HTR-8/SVneo (cell line): ENCODE data around the gene PRKACB.
"Not testable (repeated sequence)": the region's sequence is repeated elsewhere in the genome, so short reads cannot be mapped to it uniquely, and the experiment has no call there.

ENCODE experiments used
- DNase-seq: peaks from one replicate; pipeline ENCODE4 v3.0.0; 2011; ENCODE audit warnings: low spot score, mixed read lengths; ENCODE audit not compliant: insufficient read length
- FAIRE-seq: peaks from 2 replicates; lab custom pipeline; 2011; peaks lifted over from hg19 to GRCh38; lab: Jason Lieb, UNC

The PRKACB gene

GRCh38 chr1:84208935-84209334, 64.9 kb downstream of the PRKACB start:
- DNase-seq (no peak), FAIRE-seq (no peak)

GRCh38 chr1:84214115-84214956, 70.3 kb downstream of the PRKACB start:
- DNase-seq (no peak), FAIRE-seq (no peak)

GRCh38 chr1:84217239-84217638, 73.2 kb downstream of the PRKACB start:
- FAIRE-seq = no peak
- no peak for DNase-seq

- FAIRE-seq (no peak), DNase-seq (no peak)
Observed at GRCh38 chr1:84223751-84224432, 79.8 kb downstream of the PRKACB start.

- FAIRE-seq (no peak), DNase-seq (no peak)
Observed at GRCh38 chr1:84224905-84225304, 80.8 kb downstream of the PRKACB start.

- no peak for FAIRE-seq
Observed at GRCh38 chr1:84225646-84226045, 81.6 kb downstream of the PRKACB start.

GRCh38 chr1:84232676-84233075, 88.6 kb downstream of the PRKACB start:
- FAIRE-seq, DNase-seq: not testable (repeated sequence)

More at GRCh38 chr1:84225646-84226045, 81.6 kb downstream of the PRKACB start:
- no peak for DNase-seq

GRCh38 chr1:84236256-84236655, 92.2 kb downstream of the PRKACB start:
- FAIRE-seq = no peak
- no peak for DNase-seq

GRCh38 chr1:84242641-84243040, 98.6 kb downstream of the PRKACB start:
- FAIRE-seq = no peak
- DNase-seq = no peak

- FAIRE-seq = no peak
- DNase-seq = no peak
Observed at GRCh38 chr1:84245563-84245962, 101.5 kb downstream of the PRKACB start.

GRCh38 chr1:84246213-84246612, 102.1 kb downstream of the PRKACB start:
- no peak for FAIRE-seq

GRCh38 chr1:84247425-84248220, 103.6 kb downstream of the PRKACB start:
- FAIRE-seq (peak; percentile 38), DNase-seq (peak; percentile 61)

More at GRCh38 chr1:84246213-84246612, 102.1 kb downstream of the PRKACB start:
- no peak for DNase-seq

- FAIRE-seq (no peak), DNase-seq (no peak)
Observed at GRCh38 chr1:84250668-84251067, 106.6 kb downstream of the PRKACB start.

GRCh38 chr1:84253036-84253435, 109.0 kb downstream of the PRKACB start:
- FAIRE-seq (no peak), DNase-seq (no peak)

GRCh38 chr1:84253891-84254290, 109.8 kb downstream of the PRKACB start:
- peak; percentile 30 for DNase-seq
- peak; percentile 13 for FAIRE-seq

- no peak for DNase-seq
- FAIRE-seq = no peak
Observed at GRCh38 chr1:84254703-84255238, 110.7 kb downstream of the PRKACB start.

- FAIRE-seq (no peak), DNase-seq (no peak)
Observed at GRCh38 chr1:84255582-84255981, 111.5 kb downstream of the PRKACB start.

- DNase-seq (no peak), FAIRE-seq (no peak)
Observed at GRCh38 chr1:84257617-84258016, 113.5 kb downstream of the PRKACB start.

- FAIRE-seq (no peak), DNase-seq (no peak)
Observed at GRCh38 chr1:84259376-84259775, 115.3 kb downstream of the PRKACB start.

GRCh38 chr1:84259989-84260388, 115.9 kb downstream of the PRKACB start:
- FAIRE-seq (no peak), DNase-seq (no peak)
